IgD-negative memory B cell (primary cell): ENCODE results near the gene ATP6V0C. TPM values are rescaled to one million over a fixed set of nuclear protein-coding genes. Genes with fewer than 3 reads are reported as not detected.
"Not testable (repeated sequence)": the region's sequence is repeated elsewhere in the genome, so short reads cannot be mapped to it uniquely, and the experiment has no call there.

Source experiments
- H3K27ac Mint-ChIP-seq, 3 donors: one replicate each; pipeline ENCODE4 v1.8.0; 2020 to 2022; ENCODE audit warnings: mild to moderate bottlenecking in 3 of 3, mixed read lengths in 3 of 3, moderate library complexity in 1 of 3
- H3K27me3 Mint-ChIP-seq: one replicate; pipeline ENCODE4 v1.8.0; 2021; ENCODE audit warnings: mixed read lengths
- H3K36me3 Mint-ChIP-seq: one replicate; pipeline ENCODE4 v1.8.0; 2020; ENCODE audit warnings: mild to moderate bottlenecking, mixed read lengths
- H3K4me1 Mint-ChIP-seq, 3 donors: one replicate each; pipeline ENCODE4 v1.8.0; 2020 to 2022; ENCODE audit warnings: mixed read lengths in 3 of 3, mild to moderate bottlenecking in 1 of 3
- H3K4me3 Mint-ChIP-seq, 4 donors: one replicate each; pipeline ENCODE4 v1.8.0; 2020 to 2022; ENCODE audit warnings: mild to moderate bottlenecking in 4 of 4, mixed read lengths in 4 of 4, moderate library complexity in 3 of 4
- H3K9me3 Mint-ChIP-seq, 3 donors: one replicate each; pipeline ENCODE4 v1.8.0; 2020 to 2021; ENCODE audit warnings: mixed read lengths in 3 of 3, mild to moderate bottlenecking in 1 of 3
- polyA plus RNA-seq: library from polyadenylated mRNA; unstranded; fragments of 300-500 nt; fragmentation: Illumina TruSeq; gene quantifications from one replicate; pipeline ENCODE4 v1.2.3, GENCODE V29; 2021

Gene ATP6V0C
- polyA plus RNA-seq, 1 donor from 2014 or later = 105 TPM

GRCh38 chr16:2531371-2531695 lies 17.6 kb downstream of the ATP6V0C start, which contains the start of gene CEMP1:
Gene CEMP1, minus strand, starts transcription at chr16:2531408. Its CDS starts 335 bp downstream, at chr16:2531073.
- peaks cover 2 to 13% (median 7%) of the 10 kb centered on the region in 3 donors for H3K4me1 Mint-ChIP-seq
- H3K27ac Mint-ChIP-seq = peak within 1 kb of the TSS; percentile 99 to 100 (median 99)
- no peaks in the 10 kb centered on the region for H3K9me3 Mint-ChIP-seq
- peaks cover 1% of the 10 kb centered on the region for H3K36me3 Mint-ChIP-seq
- H3K4me3 Mint-ChIP-seq = peak within 1 kb of the TSS; percentile 94 to 98 (median 96)
- H3K27me3 Mint-ChIP-seq = no peaks in the 10 kb centered on the region

GRCh38 chr16:2531696-2532493 lies 18.1 kb downstream of the ATP6V0C start:
- Mint-ChIP-seq H3K27ac (peak overlapping the region; percentile 99 to 100 (median 99)), H3K4me1 (peaks cover 4 to 13% (median 7%) of the 10 kb centered on the region in 3 donors), H3K36me3 (peaks cover 1% of the 10 kb centered on the region), H3K27me3 (no peaks in the 10 kb centered on the region), H3K4me3 (peak overlapping the region; percentile 94 to 98 (median 96)), H3K9me3 (no peaks in the 10 kb centered on the region)

GRCh38 chr16:2532494-2533141 lies 18.9 kb downstream of the ATP6V0C start:
- Mint-ChIP-seq H3K4me3 (peak overlapping the region; percentile 94 to 98 (median 96)), H3K4me1 (peaks cover 6 to 16% (median 12%) of the 10 kb centered on the region in 3 donors), H3K27ac (peak overlapping the region; percentile 99 to 100 (median 99)), H3K36me3 (peaks cover 1% of the 10 kb centered on the region), H3K9me3 (no peaks in the 10 kb centered on the region), H3K27me3 (no peaks in the 10 kb centered on the region)

- H3K4me3 Mint-ChIP-seq = peak overlapping the region; percentile 94 to 98 (median 96)
- H3K9me3 Mint-ChIP-seq = not testable (repeated sequence)
These were observed 19.5 kb downstream of the ATP6V0C start for GRCh38 chr16:2533142-2533755.

GRCh38 chr16:2533912-2534311 lies 20.2 kb downstream of the ATP6V0C start:
- Mint-ChIP-seq H3K36me3 (peaks cover 1% of the 10 kb centered on the region), H3K4me3 (peak overlapping the region in 3 of 4 donors; percentile 68 to 95 (median 84)), H3K4me1 (peaks cover 8 to 19% (median 16%) of the 10 kb centered on the region in 3 donors), H3K9me3 (no peaks in the 10 kb centered on the region), H3K27ac (peak overlapping the region in 2 of 3 donors; percentile 86 to 99), H3K27me3 (no peaks in the 10 kb centered on the region)

More at GRCh38 chr16:2533142-2533755, 19.5 kb downstream of the ATP6V0C start:
- not testable (repeated sequence) for H3K36me3 Mint-ChIP-seq, H3K27me3 Mint-ChIP-seq
- Mint-ChIP-seq H3K4me1 (peaks cover 6 to 16% (median 12%) of the 10 kb centered on the region in 3 donors), H3K27ac (peak overlapping the region; percentile 99 to 100 (median 99))

- H3K36me3 Mint-ChIP-seq, H3K9me3 Mint-ChIP-seq, H3K27me3 Mint-ChIP-seq: not testable (repeated sequence)
- Mint-ChIP-seq H3K27ac (peak overlapping the region in 2 of 3 donors; percentile 16 to 99), H3K4me3 (peak overlapping the region in 2 of 4 donors; percentile 84 to 95), H3K4me1 (peaks cover 10 to 21% (median 19%) of the 10 kb centered on the region in 3 donors)
These were observed 20.6 kb downstream of the ATP6V0C start for GRCh38 chr16:2534335-2534734.

- H3K4me3 Mint-ChIP-seq = peak overlapping the region in 1 of 4 donors; percentile 95
- H3K27ac Mint-ChIP-seq = peak overlapping the region in 2 of 3 donors; percentile 78 to 99
- peaks cover 21 to 28% (median 25%) of the 10 kb centered on the region in 3 donors for H3K4me1 Mint-ChIP-seq
- no peaks in the 10 kb centered on the region for H3K9me3 Mint-ChIP-seq
- no peaks in the 10 kb centered on the region for H3K27me3 Mint-ChIP-seq
- no peaks in the 10 kb centered on the region for H3K36me3 Mint-ChIP-seq
These were observed 21.9 kb downstream of the ATP6V0C start for GRCh38 chr16:2535625-2536013.

GRCh38 chr16:2537451-2538379 lies 24.0 kb downstream of the ATP6V0C start, which contains the start of gene PDPK1:
Gene PDPK1, plus strand, starts transcription at chr16:2538021. Its CDS starts 92 bp downstream, at chr16:2538113.
- Mint-ChIP-seq H3K9me3 (no peaks in the 10 kb centered on the region), H3K4me1 (peaks cover 27 to 35% (median 31%) of the 10 kb centered on the region in 3 donors), H3K4me3 (peak within 1 kb of the TSS; percentile 87 to 95 (median 92)), H3K27ac (peak within 1 kb of the TSS; percentile 93 to 99 (median 95)), H3K36me3 (peaks cover 3% of the 10 kb centered on the region), H3K27me3 (no peaks in the 10 kb centered on the region)

GRCh38 chr16:2539192-2539844 lies 25.6 kb downstream of the ATP6V0C start:
- not testable (repeated sequence) for H3K9me3 Mint-ChIP-seq, H3K27me3 Mint-ChIP-seq, H3K36me3 Mint-ChIP-seq
- Mint-ChIP-seq H3K4me1 (peaks cover 27 to 34% (median 29%) of the 10 kb centered on the region in 3 donors), H3K27ac (peak overlapping the region; percentile 86 to 93 (median 91)), H3K4me3 (peak overlapping the region; percentile 45 to 92 (median 74))

GRCh38 chr16:2539845-2540458 lies 26.2 kb downstream of the ATP6V0C start:
- H3K27me3 Mint-ChIP-seq, H3K9me3 Mint-ChIP-seq, H3K36me3 Mint-ChIP-seq: not testable (repeated sequence)
- H3K4me1 Mint-ChIP-seq = peaks cover 27 to 34% (median 28%) of the 10 kb centered on the region in 3 donors
- peak overlapping the region; percentile 45 to 83 (median 74) for H3K4me3 Mint-ChIP-seq
- H3K27ac Mint-ChIP-seq = peak overlapping the region; percentile 86 to 93 (median 91)

- H3K36me3 Mint-ChIP-seq, H3K9me3 Mint-ChIP-seq, H3K27me3 Mint-ChIP-seq: not testable (repeated sequence)
- H3K4me3 Mint-ChIP-seq = peak overlapping the region; percentile 35 to 82 (median 72)
- peaks cover 27 to 34% (median 28%) of the 10 kb centered on the region in 3 donors for H3K4me1 Mint-ChIP-seq
- peak overlapping the region; percentile 86 to 93 (median 91) for H3K27ac Mint-ChIP-seq
These were observed 27.2 kb downstream of the ATP6V0C start for GRCh38 chr16:2540912-2541311.

GRCh38 chr16:2541409-2541808 lies 27.7 kb downstream of the ATP6V0C start:
- H3K4me3 Mint-ChIP-seq = peak overlapping the region in 3 of 4 donors; percentile 35 to 82 (median 69)
- not testable (repeated sequence) for H3K9me3 Mint-ChIP-seq
- peaks cover 27 to 34% (median 28%) of the 10 kb centered on the region in 3 donors for H3K4me1 Mint-ChIP-seq

GRCh38 chr16:2543771-2544170 lies 30.0 kb downstream of the ATP6V0C start:
- not testable (repeated sequence) for H3K27me3 Mint-ChIP-seq, H3K36me3 Mint-ChIP-seq, H3K27ac Mint-ChIP-seq, H3K9me3 Mint-ChIP-seq, H3K4me3 Mint-ChIP-seq
- peaks cover 20 to 28% (median 21%) of the 10 kb centered on the region in 3 donors for H3K4me1 Mint-ChIP-seq

More at GRCh38 chr16:2541409-2541808, 27.7 kb downstream of the ATP6V0C start:
- not testable (repeated sequence) for H3K27me3 Mint-ChIP-seq, H3K36me3 Mint-ChIP-seq
- H3K27ac Mint-ChIP-seq = peak overlapping the region; percentile 86 to 93 (median 91)
